Kidney capillary endothelial cell (primary cell): ENCODE measurements around the gene ADK.

ENCODE experiments used
- DNase-seq: peaks from one replicate; pipeline ENCODE4 v3.0.0-alpha.2; 2018; ENCODE audit warnings: low spot score

The ADK gene

DNA sequence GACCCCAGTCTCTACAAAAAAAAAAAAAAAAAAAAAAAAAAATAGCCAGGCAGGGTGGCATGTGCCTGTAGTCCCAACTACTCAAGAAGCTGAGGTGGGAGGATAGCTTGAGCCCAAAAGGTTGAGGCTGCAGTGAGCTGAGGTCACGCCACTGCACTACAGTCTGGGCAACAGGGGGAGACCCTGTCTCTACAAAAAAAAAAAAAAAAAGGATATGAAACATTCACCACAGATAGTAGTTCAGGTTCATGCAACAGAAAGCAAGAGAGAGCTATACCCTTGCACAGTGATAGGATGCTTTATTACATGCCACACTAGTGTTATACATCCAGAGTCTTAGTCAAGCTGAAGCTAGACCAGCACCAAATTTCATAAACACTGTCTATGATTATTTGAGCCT lies 526.9 kb downstream of the ADK start:
- DNase-seq: no peak

DNA sequence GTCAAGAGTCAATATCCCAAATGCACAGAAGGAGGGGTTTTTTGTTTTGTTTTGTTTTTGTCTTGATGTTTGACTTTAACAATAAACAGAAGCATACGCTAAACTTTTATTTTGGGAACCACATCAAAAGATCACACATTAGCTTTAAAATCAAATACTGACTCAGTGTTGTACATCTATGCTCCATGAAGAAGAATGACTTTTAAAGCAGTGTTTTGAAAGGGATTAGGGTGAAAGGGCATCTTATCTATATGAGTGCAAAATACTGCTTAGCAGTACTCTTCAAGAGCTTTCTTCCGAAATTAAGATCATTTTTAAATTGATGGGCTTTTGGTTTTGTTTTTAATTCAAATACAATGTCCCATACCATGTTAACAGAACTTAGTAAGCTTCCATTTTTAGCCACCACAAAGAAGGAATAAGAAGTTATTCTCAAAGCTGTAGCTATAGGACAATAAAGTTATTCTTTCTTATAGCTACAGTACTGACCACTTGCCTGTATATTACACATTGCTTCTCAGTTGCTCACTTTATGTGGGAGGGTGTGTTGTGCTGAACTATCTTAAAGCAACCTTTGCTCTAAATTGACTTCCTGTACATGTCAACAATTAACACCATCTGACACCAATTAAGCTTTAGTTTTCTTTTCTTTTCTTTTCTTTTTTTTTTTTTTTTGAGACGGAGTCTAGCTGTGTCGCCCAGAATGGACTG lies 531.1 kb downstream of the ADK start:
- no peak for DNase-seq

DNA sequence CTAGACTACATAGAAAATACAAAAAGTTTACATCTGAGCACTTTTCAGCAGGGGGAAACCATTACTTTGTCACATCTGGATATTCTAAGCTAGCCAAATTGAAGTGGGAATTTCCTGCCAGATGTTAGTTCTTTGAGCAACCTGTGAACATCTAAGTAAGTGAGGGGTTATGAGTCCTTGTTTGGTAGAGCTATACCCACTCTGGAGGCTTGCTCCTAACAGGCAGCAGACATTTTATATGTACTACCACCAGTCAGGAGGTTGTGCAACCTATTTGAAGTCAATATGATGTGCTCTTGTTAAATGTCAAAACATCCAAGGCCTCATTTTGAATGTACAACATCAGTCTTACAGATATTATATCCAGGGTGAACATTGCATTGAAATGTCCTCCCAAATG lies 532.0 kb downstream of the ADK start:
- DNase-seq: no peak

DNA sequence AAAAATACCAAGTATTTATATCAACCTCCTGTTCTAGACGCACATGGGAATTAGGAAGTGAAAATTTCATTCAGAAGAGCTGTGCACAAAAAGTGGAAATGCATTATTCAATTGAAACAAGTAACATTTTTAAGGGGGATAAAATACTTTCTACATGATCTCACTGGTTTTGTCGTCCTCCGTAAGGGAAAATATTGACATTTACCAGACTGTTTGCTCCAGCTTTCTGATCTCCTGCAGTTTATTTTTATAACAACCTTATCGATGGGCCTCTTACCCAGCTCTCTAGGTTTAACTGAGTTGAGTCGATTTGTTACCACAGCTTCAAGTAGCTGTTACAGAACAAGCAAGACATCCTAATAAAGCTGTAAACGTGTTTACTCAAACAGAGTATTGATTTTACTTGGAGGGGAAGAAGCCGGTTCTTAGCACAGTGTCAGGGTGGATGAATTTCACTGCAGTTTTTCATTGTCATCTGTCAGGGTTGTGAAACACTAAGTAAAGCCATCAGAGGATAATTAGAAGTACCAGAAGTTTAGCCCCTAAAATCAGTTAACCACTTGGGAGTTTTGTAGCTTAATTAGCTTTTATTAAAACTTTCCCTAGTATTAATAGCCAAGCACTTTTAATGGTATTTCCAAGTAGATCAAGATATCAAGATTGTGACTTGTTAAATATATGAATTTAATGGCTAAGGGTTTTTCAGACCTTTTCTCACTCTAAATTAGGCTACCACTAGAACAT lies 532.8 kb downstream of the ADK start:
- DNase-seq: no peak

- no peak for DNase-seq
Observed at GRCh38 chr10:74684462-74684861, 533.4 kb downstream of the ADK start.

DNA sequence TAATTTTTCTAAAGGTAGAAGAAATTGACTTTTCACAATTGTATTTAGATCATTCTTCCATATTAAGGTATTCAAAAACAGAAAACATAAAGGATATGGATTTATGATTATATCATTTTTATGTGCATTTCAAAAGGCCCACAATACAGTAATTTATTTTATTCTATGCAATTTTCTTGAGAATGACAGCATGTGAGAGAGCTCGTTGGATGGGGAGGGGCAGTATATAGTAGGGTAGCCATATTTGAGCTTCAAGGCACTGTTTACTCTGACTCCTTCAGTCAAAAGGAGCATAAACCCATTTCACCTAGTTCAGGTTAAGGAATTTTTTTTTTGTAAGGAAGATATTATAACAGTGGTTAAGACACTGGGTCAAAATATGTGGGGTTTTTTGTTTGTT lies 534.5 kb downstream of the ADK start:
- DNase-seq: no peak

DNA sequence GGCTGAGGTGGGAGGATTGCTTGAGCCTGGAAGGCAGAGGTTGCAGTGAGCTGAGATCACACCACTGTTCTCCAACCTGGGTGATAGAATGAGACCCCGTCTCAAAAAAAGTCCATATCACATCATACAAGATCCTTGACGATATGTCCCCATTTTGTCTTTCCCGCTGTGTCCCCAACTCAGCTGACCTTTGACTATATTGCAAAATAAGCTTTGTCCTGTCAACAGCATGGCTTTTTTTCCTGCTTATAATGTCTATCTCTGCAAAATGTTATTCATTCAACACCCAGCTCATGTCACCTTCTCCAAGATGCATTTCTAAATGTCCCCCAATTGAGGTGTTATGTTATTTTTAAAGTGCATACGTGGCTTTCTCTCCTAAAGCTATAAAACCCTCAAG lies 539.4 kb downstream of the ADK start:
- no peak for DNase-seq

DNA sequence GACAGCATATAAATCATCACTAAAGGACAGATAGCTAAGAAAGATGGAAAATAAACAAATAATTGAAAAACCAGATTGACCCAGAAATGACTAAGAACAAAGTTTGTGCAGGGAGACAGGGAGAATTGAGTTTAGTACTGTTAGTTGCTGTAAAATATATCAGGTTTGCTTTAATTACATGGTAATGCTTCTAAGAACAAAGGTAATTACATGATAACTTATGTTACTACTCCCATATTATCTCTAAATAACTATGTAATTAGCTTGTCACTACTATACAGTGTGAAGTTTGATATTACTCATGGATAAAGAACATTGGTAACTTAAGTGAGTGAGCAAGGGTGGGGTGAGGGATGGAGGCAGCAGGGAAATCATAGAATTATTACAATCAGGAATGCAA lies 540.1 kb downstream of the ADK start:
- no peak for DNase-seq

- no peak for DNase-seq
Observed at GRCh38 chr10:74704629-74705357, 553.8 kb downstream of the ADK start.

GRCh38 chr10:74705358-74705980 lies 554.4 kb downstream of the ADK start:
- no peak for DNase-seq

GRCh38 chr10:74706966-74707365 lies 555.9 kb downstream of the ADK start:
- no peak for DNase-seq

DNA sequence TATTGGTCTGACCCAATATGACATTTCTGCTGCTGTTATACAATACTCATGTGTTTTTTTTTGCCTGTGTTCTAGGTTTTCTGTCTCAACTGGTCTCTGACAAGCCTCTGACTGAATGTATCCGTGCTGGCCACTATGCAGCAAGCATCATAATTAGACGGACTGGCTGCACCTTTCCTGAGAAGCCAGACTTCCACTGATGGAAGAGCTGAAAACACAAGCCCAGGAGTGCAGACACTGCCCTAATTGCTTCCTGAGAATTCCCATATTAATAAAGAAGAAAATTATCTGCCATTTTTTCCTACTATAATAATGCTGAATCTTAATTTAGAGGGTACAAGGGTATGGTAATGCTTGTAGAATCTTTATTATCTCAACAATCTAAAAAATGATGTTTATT lies 557.2 kb downstream of the ADK start:
- no peak for DNase-seq

DNA sequence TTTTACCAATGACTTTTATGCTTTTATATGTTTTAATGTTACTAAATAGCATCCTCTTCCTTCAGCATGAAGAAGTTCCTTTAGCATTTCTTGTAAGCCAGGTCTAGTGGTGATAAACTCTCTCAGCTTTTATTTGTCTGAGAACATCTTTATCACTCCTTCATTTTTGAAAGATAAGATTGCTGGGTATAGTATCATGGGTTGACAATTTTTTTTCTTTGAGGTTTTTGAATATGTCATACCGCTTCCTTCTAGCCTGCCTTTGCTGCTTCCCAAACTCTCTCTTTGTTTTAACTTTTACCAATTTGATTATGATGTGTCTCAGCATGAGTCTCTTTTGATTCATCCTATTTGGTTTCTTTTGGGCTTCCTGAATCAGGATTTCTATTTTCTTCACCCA lies 567.2 kb downstream of the ADK start:
- DNase-seq: no peak

- DNase-seq: no peak
Observed at GRCh38 chr10:74728225-74728624, 577.2 kb downstream of the ADK start.

DNA sequence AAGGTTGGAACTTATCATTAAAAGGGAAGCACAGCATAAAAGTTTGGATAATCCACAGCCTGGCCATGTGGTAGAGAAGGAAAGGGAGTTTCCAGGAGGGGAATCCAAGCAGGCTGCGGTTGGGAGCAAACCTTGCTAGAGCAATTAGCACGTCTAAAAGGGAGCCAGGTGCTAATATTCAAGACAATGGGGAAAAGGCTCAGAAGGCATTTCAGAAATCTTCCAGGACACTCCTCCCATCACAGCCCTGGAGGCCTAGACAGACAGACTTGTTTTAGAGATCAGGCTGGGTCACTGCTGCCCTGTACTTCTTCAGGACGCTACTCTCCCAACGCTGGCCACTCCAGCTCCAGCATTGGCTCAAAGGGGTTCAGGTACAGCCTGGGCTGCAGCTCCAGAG lies 579.2 kb downstream of the ADK start:
- DNase-seq: no peak

- DNase-seq: no peak
Observed at GRCh38 chr10:74733612-74734011, 582.6 kb downstream of the ADK start.

DNA sequence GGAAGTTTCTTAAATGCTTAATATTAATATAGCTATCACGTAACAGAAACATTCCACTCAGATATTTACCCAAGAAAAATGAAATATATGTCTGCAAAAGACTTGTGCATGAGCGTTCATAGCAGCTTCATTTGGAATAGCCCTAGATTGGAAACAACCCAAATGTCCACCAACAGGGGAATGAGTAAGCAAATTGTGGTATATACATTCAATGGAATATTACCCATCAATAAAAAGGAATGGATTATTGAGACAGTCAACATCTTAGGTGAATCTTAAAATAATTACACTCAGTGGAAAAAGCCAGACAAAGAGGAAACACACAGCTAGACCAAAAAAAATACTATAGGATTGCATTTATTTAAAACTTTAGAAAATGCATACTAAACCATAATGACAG lies 585.0 kb downstream of the ADK start:
- DNase-seq: no peak

DNA sequence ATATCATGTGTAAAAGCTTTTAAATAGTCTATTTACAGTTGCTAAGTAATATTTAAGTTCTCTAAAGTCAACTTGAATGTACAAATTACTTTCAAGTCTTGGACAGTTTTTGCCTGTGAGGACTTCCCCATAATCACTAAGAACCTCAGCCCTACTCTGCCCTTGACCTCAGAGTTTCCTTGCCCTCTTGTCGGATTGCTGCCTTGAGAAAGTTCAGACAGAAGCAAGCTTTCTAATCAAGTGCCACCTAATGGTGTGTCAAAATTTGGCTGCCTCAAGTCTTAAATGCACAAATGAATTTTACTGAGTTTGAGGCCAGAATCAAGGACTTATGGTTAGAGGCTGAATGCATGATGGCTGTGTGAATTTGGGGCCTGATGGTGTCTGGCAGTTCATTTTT lies 587.0 kb downstream of the ADK start:
- no peak for DNase-seq

DNA sequence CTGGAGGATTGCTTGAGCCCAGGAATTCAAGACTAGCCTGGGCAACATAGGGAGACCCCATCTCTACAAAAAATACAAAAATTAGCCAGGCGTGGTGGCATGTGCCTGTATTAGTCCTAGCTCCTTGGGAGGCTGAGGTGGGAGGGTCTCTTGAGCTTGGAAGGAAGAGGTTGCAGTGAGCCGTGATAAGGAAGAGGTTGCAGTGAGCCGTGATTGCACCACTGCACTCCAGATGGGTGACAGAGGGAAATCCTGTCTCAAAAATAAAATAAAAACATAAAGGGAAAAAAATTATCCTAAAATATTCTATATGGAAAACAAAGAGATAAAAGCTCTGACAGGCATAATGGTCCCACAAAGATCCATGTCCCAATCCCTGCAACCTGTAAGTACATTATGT lies 587.5 kb downstream of the ADK start:
- no peak for DNase-seq

GRCh38 chr10:74738985-74739567 lies 588.1 kb downstream of the ADK start:
- peak; percentile 4 for DNase-seq

DNA sequence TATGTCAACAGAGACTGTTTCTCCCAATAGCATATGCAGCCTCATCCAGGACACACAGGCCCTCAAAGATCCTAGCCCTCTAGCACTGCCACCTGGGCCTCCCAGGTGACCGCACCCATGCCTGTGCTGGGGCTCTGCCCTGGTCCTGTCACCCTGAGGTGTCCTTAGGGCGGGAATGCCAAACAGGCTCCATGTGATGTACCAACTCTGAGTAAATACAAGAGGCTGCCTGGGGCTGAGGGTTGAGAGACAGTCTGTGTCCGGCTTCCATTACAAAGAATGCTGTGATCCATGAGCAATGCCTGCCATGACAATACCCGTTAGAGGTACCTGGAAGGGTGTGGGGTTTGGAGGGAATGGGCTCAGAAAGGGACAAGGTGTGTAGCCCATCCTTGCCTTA lies 592.4 kb downstream of the ADK start:
- no peak for DNase-seq

DNA sequence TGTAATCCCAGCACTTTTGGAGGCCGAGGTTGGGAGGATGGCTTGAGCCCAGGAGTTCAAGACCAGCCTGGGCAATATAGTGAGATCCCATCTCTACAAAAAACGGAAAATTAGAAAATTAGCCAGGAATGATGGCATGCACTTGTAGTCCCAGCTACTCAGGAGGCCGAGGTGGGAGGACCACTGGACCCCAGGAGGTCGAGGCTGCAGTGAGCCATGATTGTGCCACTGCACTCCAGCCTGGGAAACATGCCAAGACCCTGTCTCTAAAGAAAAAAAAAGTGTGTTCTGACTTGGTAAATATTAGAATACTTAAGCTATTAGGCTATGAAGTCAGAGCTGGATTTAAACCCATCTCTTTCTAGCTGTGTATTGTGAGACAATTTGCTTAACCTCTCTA lies 594.4 kb downstream of the ADK start:
- DNase-seq: no peak
